ENCODE measurements around the gene SLC35A2.
"Not testable (repeated sequence)": the region's sequence is repeated elsewhere in the genome, so short reads cannot be mapped to it uniquely, and the experiment has no call there.

SLC35A2 gene

DNA sequence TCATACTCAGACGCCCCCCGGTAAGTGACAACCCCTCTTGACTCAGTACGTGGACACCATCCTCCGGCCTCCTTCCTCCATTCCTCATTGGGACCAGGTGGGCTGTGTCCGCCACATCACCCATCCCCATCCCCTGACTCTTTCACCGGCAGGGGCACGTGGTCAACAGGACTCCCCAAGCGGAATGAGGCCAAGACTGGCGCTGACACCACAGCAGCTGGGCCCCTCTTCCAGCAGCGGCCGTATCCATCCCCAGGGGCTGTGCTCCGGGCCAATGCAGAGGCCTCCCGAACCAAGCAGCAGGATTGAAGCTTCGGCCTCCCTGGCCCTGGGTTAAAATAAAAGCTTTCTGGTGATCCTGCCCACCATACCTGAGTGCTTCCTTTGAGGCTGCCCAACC is 8.7 kb downstream of the SLC35A2 start:
- no peak for DNase-seq (ENCODE audit: low read depth)

GRCh38 chrX:48902135-48902534 is 9.3 kb downstream of the SLC35A2 start:
- DNase-seq (ENCODE audit: low read depth): no peak

DNA sequence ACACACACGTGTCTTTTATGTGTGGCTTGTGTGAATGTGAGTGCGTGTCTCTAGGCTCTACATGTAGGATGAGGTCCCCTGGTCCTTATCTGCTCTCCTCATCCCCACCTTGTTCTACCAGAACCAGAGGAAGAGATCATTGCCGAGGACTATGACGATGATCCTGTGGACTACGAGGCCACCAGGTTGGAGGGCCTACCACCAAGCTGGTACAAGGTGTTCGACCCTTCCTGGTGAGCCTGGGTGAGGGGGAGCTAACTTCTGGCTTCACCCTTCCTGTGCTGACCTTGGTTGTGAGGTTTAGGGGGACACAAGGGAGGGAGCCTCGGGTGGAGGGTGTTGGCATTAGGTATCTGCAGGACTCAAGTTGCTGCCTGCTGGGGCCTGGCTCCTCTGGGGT is 10.4 kb downstream of the SLC35A2 start:
- DNase-seq (ENCODE audit: low read depth): no peak

GRCh38 chrX:48899078-48899410 is 12.4 kb downstream of the SLC35A2 start:
- DNase-seq (ENCODE audit: low read depth): no peak

GRCh38 chrX:48897625-48898306 is 13.7 kb downstream of the SLC35A2 start, which contains the start of the genes PQBP1 and TIMM17B:
Gene PQBP1, plus strand, starts transcription at chrX:48897930. Its CDS starts 580 bp downstream, at chrX:48898510.
Gene TIMM17B, minus strand, starts transcription at chrX:48897768. Its CDS starts 19 bp downstream, at chrX:48897749.
- DNase-seq (ENCODE audit: low read depth): peak; percentile 79

GRCh38 chrX:48897157-48897624 is 14.3 kb downstream of the SLC35A2 start:
- DNase-seq (ENCODE audit: low read depth): peak; percentile 48

- no peak for DNase-seq (ENCODE audit: low read depth)
Measured at GRCh38 chrX:48896611-48897011, 14.8 kb downstream of the SLC35A2 start.

DNA sequence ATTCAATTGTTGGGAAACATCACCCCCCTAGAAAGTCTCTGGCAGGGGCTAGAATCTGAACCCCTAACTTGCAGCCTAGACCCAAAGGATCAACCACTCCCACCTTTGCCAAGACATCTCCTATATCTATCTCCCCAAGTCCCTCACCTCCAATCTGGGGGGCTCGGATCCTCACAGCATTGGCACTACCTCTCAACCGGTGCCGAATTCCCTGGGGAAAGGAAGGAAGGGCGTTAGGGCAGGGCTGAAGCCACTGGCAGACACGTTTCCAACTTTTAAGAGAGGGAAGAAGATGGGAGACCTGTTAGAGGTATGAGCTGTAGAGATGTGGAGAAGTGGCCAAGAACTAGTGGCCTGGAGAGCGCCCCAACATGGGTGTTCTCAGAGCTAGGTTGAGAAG is 16.6 kb downstream of the SLC35A2 start:
- no peak for DNase-seq (ENCODE audit: low read depth)

GRCh38 chrX:48893556-48894348 is 17.7 kb downstream of the SLC35A2 start:
- no peak for DNase-seq (ENCODE audit: low read depth)

DNA sequence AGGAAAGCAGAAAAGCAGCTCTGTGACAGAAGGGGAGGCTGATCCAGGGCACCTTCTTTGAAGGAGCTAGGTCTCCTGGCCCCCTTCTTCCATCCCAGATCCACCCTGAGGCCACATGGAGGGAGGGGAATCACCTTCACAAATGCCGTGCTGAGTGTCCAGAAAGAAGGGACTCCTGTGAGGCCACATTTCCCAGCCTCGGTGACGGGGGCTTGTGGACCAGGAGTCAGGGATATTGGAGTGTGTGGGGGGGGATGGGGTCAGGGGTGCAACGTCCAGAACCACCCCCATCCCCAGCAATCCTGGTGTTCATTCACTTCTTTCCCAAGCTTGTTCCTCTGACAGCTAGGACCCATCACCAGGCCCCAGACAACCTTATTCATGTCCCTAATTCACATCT is 18.6 kb downstream of the SLC35A2 start:
- DNase-seq (ENCODE audit: low read depth): no peak

DNA sequence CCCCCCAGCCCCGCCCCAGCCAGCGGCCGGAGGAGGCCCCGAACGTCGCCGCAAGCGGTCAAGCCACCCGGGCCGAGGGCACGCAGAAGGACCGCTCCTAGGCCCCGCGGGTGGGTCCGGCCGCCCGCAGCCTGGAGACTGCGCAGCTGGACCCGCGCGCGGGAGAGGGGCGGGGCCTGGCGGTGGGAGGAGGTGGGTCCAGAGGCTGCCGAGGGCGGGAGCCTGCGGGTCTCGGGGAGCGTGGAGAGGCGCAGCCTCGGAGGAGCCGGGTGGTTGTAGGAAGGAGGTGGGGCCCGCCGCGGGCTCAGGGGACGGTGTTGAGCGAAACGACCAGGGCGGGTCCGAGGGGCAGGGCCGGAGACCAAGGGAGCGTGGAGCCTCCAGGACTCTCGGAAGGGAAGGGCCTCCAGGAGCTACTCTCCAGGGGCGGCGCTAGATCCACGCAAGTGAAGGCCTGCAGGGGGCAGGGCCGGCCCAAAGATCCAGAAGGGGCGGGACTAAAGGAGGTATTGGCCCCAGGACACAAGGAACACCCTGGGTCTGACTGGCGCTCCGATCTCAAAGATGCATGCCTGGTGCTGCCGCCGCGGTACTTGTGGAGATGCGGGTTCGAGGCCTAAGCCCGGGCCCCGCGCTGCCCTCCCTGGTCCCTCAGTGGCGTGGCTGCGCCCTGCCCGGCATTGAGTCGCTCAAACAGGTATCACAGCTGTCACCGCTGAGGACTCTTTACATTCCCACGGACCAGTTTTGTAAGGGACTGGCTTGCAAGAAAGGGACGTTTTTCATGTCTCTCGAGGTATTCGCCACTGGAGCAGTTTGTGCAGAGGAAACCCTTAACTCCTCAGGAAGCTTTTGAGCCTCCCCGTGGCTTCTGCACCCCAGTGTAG is 19.8 kb downstream of the SLC35A2 start:
- peak; percentile 64 for DNase-seq (ENCODE audit: low read depth)

DNA sequence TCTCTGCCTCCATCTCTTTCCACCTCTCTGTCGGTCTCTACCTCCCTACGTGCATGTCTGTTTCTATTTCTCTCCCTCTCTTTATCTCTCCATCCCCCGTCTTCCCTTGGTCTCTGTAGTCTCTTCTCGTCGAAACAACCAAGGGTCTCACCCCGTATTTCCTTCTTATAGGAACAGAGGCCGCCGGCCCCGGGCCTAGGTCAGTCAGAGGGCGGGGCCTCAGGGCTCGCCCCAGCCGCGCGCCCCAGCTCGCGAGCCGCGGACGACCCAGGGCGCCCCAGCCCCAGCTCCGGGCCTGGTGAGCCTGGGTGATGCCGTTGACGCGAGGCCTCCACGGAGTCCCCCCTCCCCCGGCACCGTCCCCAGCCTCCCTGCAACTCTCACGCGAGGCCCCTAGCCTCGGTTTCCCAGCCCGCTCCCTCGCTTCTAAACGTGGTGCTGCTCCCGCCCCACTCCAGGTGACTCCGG is 20.5 kb downstream of the SLC35A2 start:
- DNase-seq (ENCODE audit: low read depth): no peak

DNA sequence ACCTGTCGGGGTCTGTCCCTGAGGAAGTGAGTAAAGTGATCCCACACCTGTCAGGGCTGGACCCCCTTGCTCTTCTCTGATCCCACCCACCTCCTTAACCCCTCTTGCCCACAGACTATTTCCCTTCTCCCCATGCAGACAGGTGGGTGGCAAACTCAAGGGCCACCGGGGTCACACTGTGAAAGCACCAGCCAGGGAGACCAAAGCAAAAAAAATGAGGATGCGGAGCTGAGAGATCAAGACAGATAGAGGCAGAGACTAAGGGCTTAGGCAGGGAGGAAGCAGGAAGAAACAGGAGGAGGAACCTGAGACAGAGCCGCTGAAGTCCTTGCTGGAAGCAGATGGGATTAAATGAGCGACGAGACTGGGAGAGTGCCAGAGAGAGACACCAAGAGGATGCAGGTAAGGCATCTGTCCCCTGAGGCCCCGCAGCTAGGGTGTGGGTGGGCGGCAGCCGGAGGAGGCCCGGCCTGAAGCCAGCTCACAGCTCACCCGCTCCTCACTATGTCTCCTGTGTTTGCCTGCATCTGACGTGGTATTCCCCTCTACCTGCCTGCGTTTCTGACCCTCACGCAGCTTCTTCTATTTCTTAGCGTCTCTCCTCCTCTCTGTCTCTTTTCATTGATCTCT is 21.0 kb downstream of the SLC35A2 start:
- no peak for DNase-seq (ENCODE audit: low read depth)

DNA sequence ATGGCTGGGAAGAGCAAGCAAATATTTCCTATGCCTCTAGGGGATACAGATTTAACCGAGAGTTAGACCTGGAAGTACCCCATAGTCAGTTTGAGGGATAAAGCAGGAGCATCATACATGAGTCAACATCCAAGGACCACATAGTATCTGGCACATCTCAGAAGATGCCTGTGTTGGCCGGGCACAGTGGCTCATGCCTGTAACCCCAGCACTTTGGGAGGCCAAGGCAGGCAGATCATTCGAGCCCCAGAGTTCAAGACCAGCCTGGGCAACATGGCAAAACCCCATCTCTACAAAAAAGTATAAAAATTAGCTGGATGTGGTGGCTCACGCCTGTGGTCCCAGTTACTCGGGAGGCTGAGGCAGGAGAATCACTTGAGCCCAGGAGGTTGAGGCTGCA is 24.9 kb downstream of the SLC35A2 start:
- DNase-seq (ENCODE audit: low read depth): not testable (repeated sequence)

GRCh38 chrX:48883729-48884128 is 27.7 kb downstream of the SLC35A2 start:
- no peak for DNase-seq (ENCODE audit: low read depth)

DNA sequence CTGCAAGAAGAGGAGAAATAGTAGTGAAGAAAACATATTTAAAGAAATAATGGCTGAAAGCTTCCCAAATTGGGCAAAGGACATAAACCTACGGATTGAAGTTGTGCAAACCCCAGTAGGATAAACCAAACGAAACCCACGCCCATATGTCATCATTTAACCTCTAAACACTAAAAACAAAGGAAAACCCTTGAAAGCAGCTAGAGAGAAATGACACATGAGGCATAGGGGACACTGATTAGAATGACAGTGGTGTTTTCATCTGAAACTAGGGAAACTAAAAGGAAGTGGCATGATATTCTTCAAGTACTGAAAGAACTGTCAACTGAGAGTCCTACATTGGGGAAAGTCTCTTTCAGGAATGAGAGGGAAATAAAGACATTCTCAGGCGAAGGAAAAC is 34.5 kb downstream of the SLC35A2 start:
- not testable (repeated sequence) for DNase-seq (ENCODE audit: low read depth)

DNA sequence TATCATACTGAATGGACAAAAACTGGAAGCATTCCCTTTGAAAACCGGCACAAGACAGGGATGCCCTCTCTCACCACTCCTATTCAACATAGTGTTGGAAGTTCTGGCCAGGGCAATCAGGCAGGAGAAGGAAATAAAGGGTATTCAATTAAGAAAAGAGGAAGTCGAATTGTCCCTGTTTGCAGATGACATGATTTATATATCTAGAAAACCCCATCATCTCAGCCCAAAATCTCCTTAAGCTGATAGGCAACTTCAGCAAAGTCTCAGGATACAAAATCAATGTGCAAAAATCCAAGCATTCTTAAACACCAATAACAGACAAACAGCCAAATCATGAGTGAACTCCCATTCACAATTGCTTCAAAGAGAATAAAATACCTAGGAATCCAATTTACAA is 39.4 kb downstream of the SLC35A2 start:
- not testable (repeated sequence) for DNase-seq (ENCODE audit: low read depth)

GRCh38 chrX:48864210-48864609 is 47.2 kb downstream of the SLC35A2 start:
- no peak for DNase-seq (ENCODE audit: low read depth)

DNA sequence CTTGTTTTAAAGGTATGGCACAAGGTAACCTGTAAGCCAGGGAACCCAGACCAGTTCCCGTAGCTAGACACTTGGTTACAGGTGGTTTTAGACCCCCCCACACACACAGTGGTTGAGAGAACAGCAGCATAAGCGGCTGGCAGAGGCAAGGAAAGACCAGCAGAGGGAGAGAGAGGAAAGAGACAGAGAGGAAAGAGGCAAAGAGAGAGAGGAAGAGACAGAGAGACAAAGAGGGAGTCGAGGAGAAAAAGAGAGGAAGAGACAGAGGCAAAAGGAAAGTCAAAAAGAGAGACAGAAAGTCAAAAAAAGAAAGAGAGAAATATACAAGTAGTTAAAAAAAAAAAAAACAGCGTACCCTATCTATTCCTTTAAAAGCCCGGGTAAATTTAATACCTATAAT is 56.5 kb downstream of the SLC35A2 start:
- no peak for DNase-seq (ENCODE audit: low read depth)

DNA sequence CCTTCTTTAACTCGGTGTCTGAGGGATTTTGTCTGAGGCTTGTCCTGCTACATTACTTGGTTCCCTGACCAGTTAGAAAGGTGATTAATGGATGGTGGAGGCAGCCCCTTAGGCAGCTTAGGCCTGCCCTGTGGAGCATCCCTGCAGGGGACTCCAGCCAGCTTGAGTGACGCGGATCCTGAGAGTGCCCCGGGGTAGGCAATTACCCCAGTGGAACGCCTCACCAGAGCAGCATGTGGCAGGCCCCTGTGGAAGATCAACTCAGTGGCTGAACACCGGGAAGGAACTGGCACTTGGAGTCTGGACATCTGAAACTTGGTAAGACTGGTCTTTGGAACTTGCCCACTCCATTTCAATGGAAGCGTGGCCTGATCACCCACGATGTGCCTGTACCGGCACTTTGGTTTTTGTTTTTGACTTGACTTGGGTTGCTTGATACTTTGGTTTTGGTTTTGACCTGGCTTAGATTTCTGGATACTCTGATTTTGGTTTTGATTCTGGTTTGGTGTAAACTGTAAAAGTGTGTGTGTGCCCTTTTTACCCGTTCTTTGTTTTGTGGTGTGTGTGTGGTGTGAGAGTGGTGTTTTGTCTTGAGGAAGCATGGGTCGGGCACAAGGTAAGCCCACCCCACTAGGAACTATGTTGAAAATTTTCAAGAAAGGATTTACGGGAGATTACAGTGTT is 57.2 kb downstream of the SLC35A2 start:
- DNase-seq (ENCODE audit: low read depth): not testable (repeated sequence)

- not testable (repeated sequence) for DNase-seq (ENCODE audit: low read depth)
Measured at GRCh38 chrX:48853494-48853893, 58.0 kb downstream of the SLC35A2 start.

All from activated T-cell treated with anti-CD3 and anti-CD28 coated beads for 24 hours (primary cell).